Large intestine (tissue), 3 donors: ENCODE measurements around the gene DZANK1. TPM values are rescaled to one million over a fixed set of nuclear protein-coding genes. Genes with fewer than 3 reads are reported as not detected.
A peak's percentile ranks its signal among the peaks of the same experiment; 100 is the strongest.
"Not testable (repeated sequence)": the region's sequence is repeated elsewhere in the genome, so short reads cannot be mapped to it uniquely, and the experiment has no call there.

Experiments used
- DNase-seq, 2 donors: peaks; one replicate each; pipeline versions ENCODE4 v3.0.0 to v3.0.0-alpha.2; 2013
- H3K27ac ChIP-seq: one replicate; pipeline ENCODE4 v1.5.1; 2013; ENCODE audit warnings: low read length
- H3K27me3 ChIP-seq: 2 replicates; pipeline ENCODE4 v1.6.1; 2013; ENCODE audit warnings: low read length; ENCODE audit not compliant: control insufficient read depth, insufficient read depth
- H3K36me3 ChIP-seq: 2 replicates; pipeline ENCODE4 v1.6.1; 2013; ENCODE audit warnings: low read length; ENCODE audit not compliant: control insufficient read depth, insufficient read depth
- H3K4me1 ChIP-seq: one replicate; pipeline ENCODE4 v1.6.1; 2013; ENCODE audit warnings: low read length; ENCODE audit not compliant: control insufficient read depth, insufficient read depth
- H3K4me3 ChIP-seq: one replicate; pipeline ENCODE4 v1.5.1; 2013; ENCODE audit warnings: low read length
- H3K9me3 ChIP-seq: one replicate; pipeline ENCODE4 v1.6.1; 2013; ENCODE audit warnings: mild to moderate bottlenecking, low read depth, low read length, moderate library complexity; ENCODE audit not compliant: control insufficient read depth
- WGBS: methylation state at CpG from one replicate; pipeline ENCODE4 v1.1.5; 2013; ENCODE audit warnings: low lambda C conversion rate; ENCODE audit not compliant: insufficient coverage; 5-methylcytosine and 5-hydroxymethylcytosine counted together
- polyA plus RNA-seq: library from polyadenylated mRNA; unstranded; fragments of 120-200 nt; gene quantifications from one replicate; pipeline ENCODE4 v1.2.1, GENCODE V29; 2013

DZANK1 gene
- polyA plus RNA-seq, 1 donor: 2.4 TPM

DNA sequence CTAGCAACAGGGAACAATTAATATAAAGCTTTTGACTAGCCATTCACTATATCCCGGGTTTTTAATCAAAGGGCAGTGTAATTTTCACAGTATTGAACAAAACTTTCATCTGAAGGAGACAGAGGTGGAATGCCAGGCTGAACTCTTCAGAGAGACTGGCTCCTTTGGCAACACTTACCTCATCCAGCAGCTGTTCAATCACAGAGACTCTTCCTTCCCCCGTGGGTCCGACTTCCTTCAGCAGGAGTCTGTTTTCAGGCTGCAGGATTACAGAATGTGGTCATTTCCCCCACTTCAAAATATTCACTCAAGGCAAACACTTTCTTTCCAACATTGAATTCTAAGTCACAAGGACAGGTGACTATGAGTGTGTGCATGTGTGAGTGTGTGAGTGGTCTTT lies 76.6 kb downstream of the DZANK1 start:
- Histone ChIP-seq H3K27ac (no peak overlapping the region), H3K4me1 (peaks cover 3% of the 10 kb centered on the region), H3K36me3 (no peaks in the 10 kb centered on the region), H3K27me3 (no peaks in the 10 kb centered on the region), H3K4me3 (no peak overlapping the region), H3K9me3 (no peaks in the 10 kb centered on the region)
- DNase-seq: no peak
- WGBS: no CpG with 5 or more reads among the region's 3 CpGs

DNA sequence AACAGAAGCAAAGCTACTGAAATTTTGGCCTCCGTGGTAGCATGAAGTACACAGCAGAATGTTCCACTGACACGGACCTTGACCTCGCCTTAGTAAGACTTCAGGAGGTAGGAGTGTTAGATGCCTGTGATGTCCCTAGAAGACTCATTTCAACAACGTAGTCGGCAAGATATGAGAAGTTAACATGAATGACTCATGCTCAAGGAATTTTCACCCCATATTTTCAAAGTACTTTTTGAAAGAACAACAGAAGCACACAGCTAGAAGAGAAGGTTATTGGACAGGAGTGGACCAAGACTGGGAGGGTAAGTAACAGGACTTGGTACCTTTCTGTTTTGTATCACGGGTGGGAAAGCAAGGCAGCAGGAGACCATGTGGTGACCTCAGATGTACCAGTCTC lies 78.0 kb downstream of the DZANK1 start:
- no peaks in the 10 kb centered on the region for H3K36me3 ChIP-seq
- H3K4me1 ChIP-seq: peaks cover 3% of the 10 kb centered on the region
- DNase-seq: peak; percentile 72 to 82
- peak overlapping the region; percentile 2 for H3K27ac ChIP-seq
- no peaks in the 10 kb centered on the region for H3K9me3 ChIP-seq
- no peaks in the 10 kb centered on the region for H3K27me3 ChIP-seq
- H3K4me3 ChIP-seq: no peak overlapping the region
- no CpG with 5 or more reads among the region's 6 CpGs for WGBS

DNA sequence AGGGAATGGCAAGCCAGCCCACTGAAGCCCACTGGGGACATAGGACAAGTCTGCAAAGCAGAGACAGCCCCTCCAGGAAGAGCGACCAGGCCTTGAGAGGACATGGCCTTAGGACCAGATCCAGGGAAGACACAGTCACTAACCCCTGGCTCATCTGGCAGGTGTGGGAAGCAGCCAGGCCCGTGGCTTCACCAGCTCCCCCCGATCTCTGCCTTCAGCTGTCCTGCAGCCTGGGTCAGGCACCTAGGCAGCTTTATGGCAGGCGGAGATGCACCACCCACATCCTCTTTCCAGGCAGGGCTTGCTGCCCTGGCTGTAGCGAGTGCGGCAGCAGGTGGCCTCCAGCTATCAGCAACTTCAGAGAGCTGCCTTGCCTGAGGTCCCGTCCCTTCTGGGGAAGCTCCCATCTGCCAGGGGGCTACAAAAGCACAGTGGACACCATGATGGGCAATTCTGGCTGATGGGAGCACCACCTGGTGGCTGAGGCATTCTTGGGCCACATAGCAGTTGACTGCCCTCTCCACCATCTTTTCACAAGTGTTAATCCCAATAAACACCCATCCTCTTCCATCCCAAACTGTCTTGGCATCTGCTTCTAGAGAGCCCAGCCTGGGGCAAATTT lies 85.8 kb downstream of the DZANK1 start:
- no peaks in the 10 kb centered on the region for H3K9me3 ChIP-seq
- WGBS: no CpG with 5 or more reads among the region's 7 CpGs
- H3K27me3 ChIP-seq: no peaks in the 10 kb centered on the region
- no peaks in the 10 kb centered on the region for H3K36me3 ChIP-seq
- DNase-seq: no peak
- no peak overlapping the region for H3K27ac ChIP-seq
- no peak overlapping the region for H3K4me3 ChIP-seq
- no peaks in the 10 kb centered on the region for H3K4me1 ChIP-seq

DNA sequence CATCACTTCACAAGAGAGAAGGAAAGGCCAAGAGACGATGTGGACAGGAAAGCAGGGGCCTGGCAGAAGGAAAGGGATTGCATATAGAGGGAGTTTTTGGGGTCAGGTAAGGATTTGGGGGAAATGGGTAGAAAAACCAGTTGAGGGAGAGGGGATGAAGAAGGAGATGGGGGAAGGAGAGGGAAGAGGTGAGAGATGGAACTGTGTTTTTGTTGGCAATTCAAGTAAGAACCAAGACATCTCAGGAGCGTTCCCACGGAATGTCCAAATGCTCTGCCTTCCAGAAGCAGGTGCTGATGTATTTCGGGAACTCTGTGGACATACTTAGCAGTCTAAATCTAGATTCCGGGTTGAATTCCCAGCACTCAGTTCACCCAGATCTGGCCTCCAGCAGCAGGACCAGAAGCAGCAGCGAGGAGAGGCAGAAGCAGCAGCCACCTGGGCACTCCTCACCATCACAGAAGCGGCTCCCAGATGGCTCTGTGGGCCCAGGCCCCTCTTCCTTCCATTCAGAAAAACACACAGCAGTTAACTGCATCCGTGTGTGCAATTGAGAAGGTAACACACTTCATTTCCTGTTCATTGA lies 88.8 kb downstream of the DZANK1 start:
- no peak overlapping the region for H3K27ac ChIP-seq
- no peaks in the 10 kb centered on the region for H3K9me3 ChIP-seq
- H3K4me1 ChIP-seq: no peaks in the 10 kb centered on the region
- WGBS: 100% methylated on average over 1 of the region's 8 CpGs
- H3K4me3 ChIP-seq: no peak overlapping the region
- H3K36me3 ChIP-seq: no peaks in the 10 kb centered on the region
- no peaks in the 10 kb centered on the region for H3K27me3 ChIP-seq
- no peak for DNase-seq

DNA sequence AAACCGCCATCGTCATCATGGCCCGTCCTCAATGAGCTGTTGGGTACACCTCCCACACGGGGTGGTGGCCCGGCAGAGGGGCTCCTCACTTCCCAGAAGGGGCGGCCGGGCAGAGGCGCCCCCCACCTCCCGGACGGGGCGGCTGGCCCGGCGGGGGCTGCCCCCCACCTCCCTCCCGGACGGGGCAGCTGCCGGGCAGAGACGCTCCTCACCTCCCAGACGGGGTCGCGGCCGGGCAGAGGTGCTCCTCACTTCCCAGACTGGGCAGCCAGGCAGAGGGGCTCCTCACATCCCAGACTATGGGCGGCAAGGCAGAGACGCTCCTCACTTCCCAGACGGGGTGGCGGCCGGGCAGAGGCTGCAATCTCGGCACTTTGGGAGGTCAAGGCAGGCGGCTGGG lies 91.3 kb downstream of the DZANK1 start:
- H3K4me3 ChIP-seq, H3K27ac ChIP-seq, H3K9me3 ChIP-seq, H3K4me1 ChIP-seq, H3K27me3 ChIP-seq, H3K36me3 ChIP-seq, DNase-seq: not testable (repeated sequence)
- WGBS: no CpG with 5 or more reads among the region's 28 CpGs

DNA sequence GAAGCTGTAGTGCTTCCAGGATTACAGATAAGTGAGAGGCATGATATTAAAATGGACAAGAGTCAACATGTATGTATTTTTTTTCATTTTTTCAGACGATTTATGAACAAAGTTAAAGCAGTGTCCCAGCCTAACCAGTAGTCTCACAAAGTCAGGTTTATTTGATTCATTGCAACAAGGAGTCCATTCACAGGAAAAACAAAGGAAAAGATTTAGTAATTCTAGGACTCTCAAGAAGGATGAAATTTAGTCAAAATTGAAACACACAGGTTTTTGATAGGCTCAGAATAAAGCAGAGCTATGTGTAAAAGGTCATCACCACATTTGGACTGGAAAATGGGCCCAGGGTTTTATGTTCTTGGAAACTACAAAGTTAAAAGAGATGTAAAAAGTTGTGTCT lies 94.5 kb downstream of the DZANK1 start:
- Histone ChIP-seq H3K27ac (no peak overlapping the region), H3K9me3 (no peaks in the 10 kb centered on the region), H3K4me1 (no peaks in the 10 kb centered on the region), H3K4me3 (no peak overlapping the region), H3K36me3 (no peaks in the 10 kb centered on the region), H3K27me3 (no peaks in the 10 kb centered on the region)
- no CpG with 5 or more reads among the region's 1 CpG for WGBS
- DNase-seq: no peak

DNA sequence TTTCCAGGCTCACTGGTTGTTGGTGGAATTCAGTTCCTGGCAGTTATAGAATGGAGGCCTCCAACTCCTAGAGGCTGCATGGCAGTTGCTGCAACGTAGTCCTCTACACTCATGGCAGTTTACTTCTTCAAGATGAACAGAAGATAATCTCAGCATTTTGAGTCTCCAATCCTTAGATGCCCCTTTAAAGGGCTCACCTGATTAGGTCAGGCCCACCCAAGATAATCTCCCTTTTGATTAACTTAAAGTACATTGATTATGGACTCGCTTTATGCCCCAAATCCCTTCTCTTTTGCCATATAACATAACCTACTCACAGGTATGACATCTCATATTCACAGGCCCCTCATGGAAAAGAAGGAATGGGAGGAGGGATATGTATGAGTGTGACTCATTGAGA lies 102.1 kb downstream of the DZANK1 start:
- Histone ChIP-seq H3K4me1 (peaks cover 9% of the 10 kb centered on the region), H3K27me3 (no peaks in the 10 kb centered on the region), H3K36me3 (no peaks in the 10 kb centered on the region), H3K27ac (no peak overlapping the region), H3K4me3 (no peak overlapping the region), H3K9me3 (no peaks in the 10 kb centered on the region)
- WGBS: no CpG with 5 or more reads among the region's 2 CpGs
- no peak for DNase-seq

DNA sequence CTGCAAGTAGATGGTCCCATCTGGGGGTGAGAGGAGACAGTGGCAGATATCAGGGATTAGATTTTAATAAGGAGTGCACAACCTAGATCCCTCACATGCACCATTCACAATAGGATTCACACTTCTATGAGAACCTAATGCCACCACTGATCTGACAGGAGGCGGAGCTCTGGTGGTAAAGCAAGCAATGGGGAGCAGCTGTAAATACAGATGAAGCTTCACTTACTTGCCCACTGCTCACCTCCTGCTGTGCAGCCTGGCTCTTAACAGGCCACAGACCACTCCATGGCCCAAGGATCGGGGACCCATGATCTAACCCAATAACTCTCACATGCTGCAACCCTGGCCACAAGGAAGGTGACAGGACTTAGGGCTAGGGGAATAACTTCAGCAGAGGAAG lies 103.1 kb downstream of the DZANK1 start:
- no peaks in the 10 kb centered on the region for H3K36me3 ChIP-seq
- H3K27me3 ChIP-seq: no peaks in the 10 kb centered on the region
- no peak overlapping the region for H3K4me3 ChIP-seq
- peaks cover 9% of the 10 kb centered on the region for H3K4me1 ChIP-seq
- DNase-seq: no peak
- no CpG with 5 or more reads among the region's 2 CpGs for WGBS
- no peak overlapping the region for H3K27ac ChIP-seq
- H3K9me3 ChIP-seq: no peaks in the 10 kb centered on the region

DNA sequence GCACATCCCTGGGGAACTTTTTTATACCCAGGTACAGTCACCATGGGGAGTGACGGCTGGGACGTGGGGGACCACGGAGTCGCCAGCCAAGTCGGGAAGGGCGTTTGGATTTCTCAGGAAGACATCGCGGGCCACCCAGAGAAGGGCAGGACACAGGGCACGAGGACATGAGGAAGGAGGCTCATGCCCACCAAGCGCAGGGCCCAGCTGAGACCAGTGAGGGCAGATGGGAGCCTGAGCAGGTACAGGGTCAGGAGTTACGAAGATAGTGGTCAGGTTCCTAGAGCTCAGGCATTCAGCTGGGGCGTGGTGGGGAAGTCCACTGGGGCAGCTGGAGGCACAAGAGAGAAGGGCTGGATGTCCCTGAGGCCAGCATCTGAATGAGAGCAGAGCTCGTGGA lies 103.9 kb downstream of the DZANK1 start:
- Histone ChIP-seq H3K36me3 (no peaks in the 10 kb centered on the region), H3K4me1 (peaks cover 9% of the 10 kb centered on the region), H3K9me3 (no peaks in the 10 kb centered on the region), H3K4me3 (no peak overlapping the region), H3K27me3 (no peaks in the 10 kb centered on the region), H3K27ac (no peak overlapping the region)
- 86% methylated on average over 1 of the region's 13 CpGs for WGBS
- DNase-seq: no peak

DNA sequence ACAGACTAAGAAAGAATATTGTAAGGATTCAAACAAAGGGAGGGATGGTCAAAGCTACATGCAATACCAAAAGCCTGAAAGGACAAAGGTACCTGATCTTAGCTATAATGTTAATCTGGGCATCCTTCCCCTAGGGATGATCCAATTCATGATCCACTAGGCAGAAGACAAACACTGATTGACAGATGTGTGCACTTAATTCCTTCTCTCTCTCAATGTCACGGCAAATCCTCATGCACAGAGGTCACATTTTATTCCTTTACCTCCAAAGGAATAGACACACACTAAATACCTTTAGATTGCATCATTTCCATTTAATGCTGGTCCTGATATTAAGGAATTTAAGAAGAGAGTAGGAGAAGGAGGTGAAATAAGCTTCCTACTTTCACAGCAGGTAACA lies 105.2 kb downstream of the DZANK1 start:
- Histone ChIP-seq H3K4me3 (no peak overlapping the region), H3K27ac (no peak overlapping the region), H3K9me3 (no peaks in the 10 kb centered on the region), H3K4me1 (peaks cover 9% of the 10 kb centered on the region), H3K27me3 (peaks cover 3% of the 10 kb centered on the region), H3K36me3 (no peaks in the 10 kb centered on the region)
- no CpG with 5 or more reads among the region's 1 CpG for WGBS
- peak in 1 of 2 donors; percentile 6 for DNase-seq

DNA sequence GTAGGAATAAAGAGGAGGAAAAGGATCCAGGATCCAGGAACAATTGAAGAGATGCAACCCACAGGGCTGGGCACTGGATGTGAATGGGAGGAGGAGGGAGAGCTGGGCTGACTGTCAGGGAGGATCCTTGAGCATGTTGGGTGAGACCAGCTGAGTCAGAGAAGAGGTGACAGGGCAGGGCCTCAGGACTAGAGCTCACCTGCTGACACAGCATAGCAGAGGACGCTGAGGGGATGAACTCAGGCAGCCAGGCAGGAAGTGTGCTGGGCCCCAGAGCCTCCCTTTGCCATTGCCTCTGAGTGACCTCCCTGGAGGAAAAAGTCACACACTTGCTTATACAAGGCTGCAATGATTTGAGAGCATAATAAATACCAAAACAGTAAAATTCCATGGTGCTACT lies 106.2 kb downstream of the DZANK1 start:
- no peak overlapping the region for H3K4me3 ChIP-seq
- no CpG with 5 or more reads among the region's 1 CpG for WGBS

More for the DNA sequence above, 106.2 kb downstream of the DZANK1 start:
- Histone ChIP-seq H3K36me3 (no peaks in the 10 kb centered on the region), H3K9me3 (no peaks in the 10 kb centered on the region), H3K4me1 (peaks cover 9% of the 10 kb centered on the region), H3K27ac (peak overlapping the region; percentile 54), H3K27me3 (peaks cover 3% of the 10 kb centered on the region)
- peak; percentile 84 to 86 for DNase-seq
